ENCODE measurements around the gene RIMBP2.

Gene RIMBP2

DNA sequence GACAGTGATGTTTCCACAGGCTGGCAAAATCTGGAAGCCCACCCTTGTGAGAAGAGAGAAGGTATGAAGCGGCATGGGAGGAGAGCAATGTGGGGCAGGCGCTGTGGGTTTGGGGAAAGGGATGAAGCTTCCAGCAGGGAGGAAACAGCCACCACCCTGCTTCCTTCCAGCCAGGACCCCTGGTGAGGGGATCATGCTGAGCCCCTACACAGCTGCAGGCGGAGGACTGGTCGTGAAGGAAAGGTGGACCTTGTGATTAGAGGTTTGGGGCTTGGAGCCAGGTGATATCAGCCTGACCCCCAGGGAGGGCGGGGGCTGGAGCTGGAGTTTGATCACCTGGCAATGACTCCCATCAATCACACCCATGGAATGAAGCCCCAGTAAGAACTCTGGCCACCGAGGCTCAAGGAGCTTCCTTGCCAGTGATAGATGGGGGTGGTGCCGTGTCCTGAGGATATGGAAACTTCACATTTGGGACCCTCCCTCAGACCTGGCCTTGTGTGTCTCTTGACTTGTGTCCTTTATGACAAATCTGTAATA lies 48.6 kb downstream of the RIMBP2 start:
- no peak for DNase-seq (ENCODE audit: low read depth)
- no peak overlapping the region for H3K4me3 ChIP-seq (ENCODE audit: low read length)
- TF ChIP-seq, protein P1, sequence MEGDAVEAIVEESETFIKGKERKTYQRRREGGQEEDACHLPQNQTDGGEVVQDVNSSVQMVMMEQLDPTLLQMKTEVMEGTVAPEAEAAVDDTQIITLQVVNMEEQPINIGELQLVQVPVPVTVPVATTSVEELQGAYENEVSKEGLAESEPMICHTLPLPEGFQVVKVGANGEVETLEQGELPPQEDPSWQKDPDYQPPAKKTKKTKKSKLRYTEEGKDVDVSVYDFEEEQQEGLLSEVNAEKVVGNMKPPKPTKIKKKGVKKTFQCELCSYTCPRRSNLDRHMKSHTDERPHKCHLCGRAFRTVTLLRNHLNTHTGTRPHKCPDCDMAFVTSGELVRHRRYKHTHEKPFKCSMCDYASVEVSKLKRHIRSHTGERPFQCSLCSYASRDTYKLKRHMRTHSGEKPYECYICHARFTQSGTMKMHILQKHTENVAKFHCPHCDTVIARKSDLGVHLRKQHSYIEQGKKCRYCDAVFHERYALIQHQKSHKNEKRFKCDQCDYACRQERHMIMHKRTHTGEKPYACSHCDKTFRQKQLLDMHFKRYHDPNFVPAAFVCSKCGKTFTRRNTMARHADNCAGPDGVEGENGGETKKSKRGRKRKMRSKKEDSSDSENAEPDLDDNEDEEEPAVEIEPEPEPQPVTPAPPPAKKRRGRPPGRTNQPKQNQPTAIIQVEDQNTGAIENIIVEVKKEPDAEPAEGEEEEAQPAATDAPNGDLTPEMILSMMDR (IDR thresholded peaks at IDR 0.05; ENCODE audit: insufficient read depth, low read depth, low read length, missing control alignments), result no peak

DNA sequence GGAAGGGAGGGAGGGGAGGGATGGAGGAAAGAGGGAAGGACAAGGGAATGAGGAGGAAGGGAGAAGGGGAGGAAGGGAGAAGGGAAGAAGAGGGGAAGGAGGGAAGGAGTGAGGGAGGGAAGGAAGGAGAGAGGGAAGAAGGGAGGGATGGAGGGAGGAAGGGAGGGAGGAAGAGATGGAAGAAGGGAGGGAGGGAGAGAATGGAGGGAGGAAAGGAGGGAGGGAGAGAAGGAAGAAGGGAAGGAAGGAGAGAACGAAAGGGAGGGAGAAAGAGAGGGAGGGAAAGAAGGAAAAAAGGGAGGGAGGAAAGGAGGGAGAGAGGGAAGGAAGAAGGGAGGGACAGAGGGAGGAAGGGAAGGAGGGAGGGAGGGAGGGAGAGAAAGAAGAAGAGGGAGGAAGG lies 49.5 kb downstream of the RIMBP2 start:
- no peak for DNase-seq (ENCODE audit: low read depth)
- no peak overlapping the region for H3K4me3 ChIP-seq (ENCODE audit: low read length)
- TF ChIP-seq, protein P1 (IDR thresholded peaks at IDR 0.05; ENCODE audit: insufficient read depth, low read depth, low read length, missing control alignments), result no peak

DNA sequence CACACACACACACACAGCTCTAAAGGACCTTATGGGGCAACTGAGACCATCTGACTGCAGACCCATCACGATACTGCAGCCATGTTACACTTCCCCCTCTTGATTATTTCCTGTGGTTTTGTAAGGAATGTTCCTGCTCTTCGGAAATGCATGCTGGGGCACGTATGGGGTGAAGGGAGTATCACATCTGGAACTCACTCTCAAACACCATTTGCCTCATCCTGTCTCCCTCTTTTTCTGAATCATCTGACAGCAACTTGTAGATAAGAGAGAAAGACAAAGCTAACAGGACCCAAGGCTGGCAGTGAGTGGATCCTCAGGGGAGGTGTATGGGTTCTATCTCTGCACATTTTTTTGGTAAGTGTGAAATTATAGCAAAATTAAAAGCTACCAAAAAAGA lies 50.3 kb downstream of the RIMBP2 start:
- DNase-seq (ENCODE audit: low read depth), result peak; percentile 33
- H3K4me3 ChIP-seq (ENCODE audit: low read length), result no peak overlapping the region
- TF ChIP-seq, protein P1 (IDR thresholded peaks at IDR 0.05; ENCODE audit: insufficient read depth, low read depth, low read length, missing control alignments), result no peak

DNA sequence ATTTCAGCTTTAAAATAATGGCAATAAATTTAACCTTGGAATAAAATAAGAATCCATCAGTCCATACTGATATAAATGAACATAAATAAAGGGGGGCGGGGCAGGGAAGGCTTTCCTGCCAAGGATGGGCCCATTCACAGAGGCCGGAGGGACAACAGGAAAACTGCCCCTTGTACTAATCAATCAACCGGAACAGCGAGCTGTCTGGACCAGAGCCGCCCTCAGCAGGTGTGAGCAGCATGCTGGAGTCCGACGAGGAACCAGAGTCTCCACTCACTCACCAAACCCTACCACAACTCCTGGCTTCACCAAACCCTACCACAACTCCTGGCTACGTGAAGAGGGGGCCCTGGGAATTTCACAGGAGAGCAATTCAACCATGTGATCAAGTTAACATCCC lies 51.3 kb downstream of the RIMBP2 start:
- H3K4me3 ChIP-seq (ENCODE audit: low read length), result no peak overlapping the region
- DNase-seq (ENCODE audit: low read depth), result no peak
- TF ChIP-seq, protein P1 (IDR thresholded peaks at IDR 0.05; ENCODE audit: insufficient read depth, low read depth, low read length, missing control alignments), result no peak

DNA sequence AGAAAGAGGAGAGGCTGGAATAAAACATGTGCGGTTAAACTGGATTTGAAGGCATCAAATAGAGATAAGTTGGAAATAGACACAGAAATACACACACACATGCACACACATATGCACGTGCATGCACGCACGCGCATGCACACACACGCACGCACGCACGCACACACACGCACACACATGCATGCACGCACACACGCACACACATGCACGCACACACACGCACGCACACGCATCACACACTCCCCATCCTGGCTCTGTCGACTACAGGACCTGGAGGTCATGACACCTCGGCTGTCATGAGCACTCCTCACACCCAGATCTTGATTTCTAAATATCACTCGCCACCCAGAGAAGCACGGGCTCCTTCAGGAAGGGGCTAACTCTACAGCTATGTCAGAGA lies 51.8 kb downstream of the RIMBP2 start:
- DNase-seq (ENCODE audit: low read depth), result no peak
- H3K4me3 ChIP-seq (ENCODE audit: low read length), result no peak overlapping the region
- TF ChIP-seq, protein P1 (IDR thresholded peaks at IDR 0.05; ENCODE audit: insufficient read depth, low read depth, low read length, missing control alignments), result no peak

DNA sequence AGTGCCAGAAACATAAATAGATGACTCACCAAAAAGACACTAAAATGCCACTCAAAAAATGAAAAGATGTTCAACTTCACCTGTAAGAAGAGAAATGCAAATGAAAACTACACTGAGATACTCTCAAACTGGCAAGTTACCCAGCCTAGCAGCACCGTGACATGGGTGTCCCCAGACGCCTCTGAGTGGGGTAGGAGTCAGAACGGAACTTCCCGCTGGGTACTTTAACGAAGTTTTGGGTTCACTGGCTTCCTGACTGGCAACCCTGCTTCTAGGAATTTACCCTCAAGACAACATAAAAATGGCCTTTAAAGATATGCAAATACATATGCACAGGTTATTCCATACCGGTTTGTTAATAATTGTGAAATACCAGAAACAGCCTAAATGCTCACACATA lies 52.6 kb downstream of the RIMBP2 start:
- no peak overlapping the region for H3K4me3 ChIP-seq (ENCODE audit: low read length)
- DNase-seq (ENCODE audit: low read depth), result no peak
- TF ChIP-seq, protein P1 (IDR thresholded peaks at IDR 0.05; ENCODE audit: insufficient read depth, low read depth, low read length, missing control alignments), result no peak

DNA sequence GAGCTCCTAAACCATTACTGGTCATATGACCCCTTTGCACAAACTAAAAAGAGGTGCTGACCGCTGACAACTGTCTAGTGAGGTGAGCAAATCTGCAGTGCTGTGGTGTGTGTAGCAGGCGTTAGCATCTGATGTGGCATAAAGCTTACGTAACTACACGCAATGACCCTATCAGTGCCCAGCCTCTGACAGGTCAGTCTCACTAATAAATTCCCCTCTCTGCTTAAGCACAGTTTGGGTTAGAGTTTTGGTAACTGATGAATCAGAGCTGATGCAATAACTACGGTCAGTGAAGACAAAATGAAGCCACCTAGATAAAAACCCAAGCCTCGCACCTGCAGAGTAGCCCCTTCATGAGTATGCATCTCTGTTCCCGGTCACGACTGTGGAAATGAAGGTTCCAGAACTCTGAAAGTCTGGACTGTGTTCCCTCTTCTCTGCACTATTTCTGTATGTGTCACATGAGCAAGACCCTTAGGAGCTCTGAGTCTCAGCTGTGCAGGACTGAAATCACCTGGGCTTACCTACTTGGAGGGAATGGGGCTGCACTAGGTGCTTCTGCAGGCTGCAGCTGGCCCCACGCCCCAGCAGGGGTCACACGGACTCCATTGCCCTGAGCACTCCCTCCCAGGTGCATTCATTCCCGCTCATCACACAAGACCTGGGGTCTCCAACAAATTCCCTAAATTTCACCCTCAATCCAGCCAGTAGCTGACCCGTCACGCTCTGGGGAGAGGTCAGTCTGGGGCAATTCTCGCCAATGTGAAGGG lies 54.4 kb downstream of the RIMBP2 start:
- DNase-seq (ENCODE audit: low read depth), result no peak
- TF ChIP-seq, protein P1 (IDR thresholded peaks at IDR 0.05; ENCODE audit: insufficient read depth, low read depth, low read length, missing control alignments), result no peak
- H3K4me3 ChIP-seq (ENCODE audit: low read length), result no peak overlapping the region

Data from epithelial cell of esophagus (primary cell).